Erythroblast (primary cell): ENCODE data around the gene CAPN7.

ENCODE experiments used
- GATA1 ChIP-seq: IDR thresholded peaks from 2 replicates; pipeline ENCODE4 v1.6.1; 2011; ENCODE audit warnings: low read depth, mild to moderate bottlenecking, control low read depth, low read length, moderate library complexity
- POLR2A ChIP-seq: IDR thresholded peaks from 2 replicates; pipeline ENCODE4 v1.6.1; 2011; ENCODE audit warnings: mild to moderate bottlenecking, low read length

GRCh38 chr3:15181963-15182362 is 24.1 kb upstream of the CAPN7 start:
- TF ChIP-seq POLR2A: no peak
- no peak for TF ChIP-seq GATA1
